Activated T-cell treated with anti-CD3 and anti-CD28 coated beads for 48 hours (primary cell): Measurements from ENCODE around the gene CXCR1.
"Not testable (repeated sequence)": the region's sequence is repeated elsewhere in the genome, so short reads cannot be mapped to it uniquely, and the experiment has no call there.

Experiments used
- DNase-seq: peaks from one replicate; pipeline ENCODE4 v3.0.0-alpha.2; 2020; ENCODE audit warnings: low read depth

The CXCR1 gene

GRCh38 chr2:218161644-218162043 lies 5.1 kb downstream of the CXCR1 start:
- DNase-seq, result no peak

GRCh38 chr2:218155953-218156479 lies 10.7 kb downstream of the CXCR1 start:
- DNase-seq, result no peak

- DNase-seq, result no peak
These were observed 14.0 kb downstream of the CXCR1 start for GRCh38 chr2:218152777-218153176.

GRCh38 chr2:218152172-218152571 lies 14.6 kb downstream of the CXCR1 start:
- DNase-seq, result no peak

- DNase-seq, result no peak
These were observed 16.8 kb downstream of the CXCR1 start for GRCh38 chr2:218149848-218150440.

GRCh38 chr2:218149098-218149497 lies 17.7 kb downstream of the CXCR1 start:
- DNase-seq, result no peak

- DNase-seq, result no peak
These were observed 20.7 kb downstream of the CXCR1 start for GRCh38 chr2:218146056-218146455.

GRCh38 chr2:218145124-218145523 lies 21.6 kb downstream of the CXCR1 start:
- DNase-seq, result no peak

- no peak for DNase-seq
These were observed 28.7 kb downstream of the CXCR1 start for GRCh38 chr2:218138047-218138446.

- DNase-seq, result no peak
These were observed 29.2 kb downstream of the CXCR1 start for GRCh38 chr2:218137514-218137913.

GRCh38 chr2:218130822-218131221 lies 35.9 kb downstream of the CXCR1 start:
- no peak for DNase-seq

GRCh38 chr2:218130377-218130776 lies 36.4 kb downstream of the CXCR1 start:
- no peak for DNase-seq

- DNase-seq, result no peak
These were observed 37.2 kb downstream of the CXCR1 start for GRCh38 chr2:218129458-218130135.

GRCh38 chr2:218128781-218129457 lies 37.8 kb downstream of the CXCR1 start:
- no peak for DNase-seq

GRCh38 chr2:218127929-218128455 lies 38.8 kb downstream of the CXCR1 start:
- no peak for DNase-seq

- DNase-seq, result no peak
These were observed 41.1 kb downstream of the CXCR1 start, which contains the start of gene CXCR2 for GRCh38 chr2:218125626-218126080. Gene CXCR2, plus strand, starts transcription at chr2:218126028. Its CDS starts 8,774 bp downstream, at chr2:218134802.

- no peak for DNase-seq
These were observed 41.7 kb downstream of the CXCR1 start for GRCh38 chr2:218125095-218125494.

GRCh38 chr2:218123986-218124385 lies 42.8 kb downstream of the CXCR1 start:
- no peak for DNase-seq

- not testable (repeated sequence) for DNase-seq
These were observed 44.5 kb downstream of the CXCR1 start for GRCh38 chr2:218122286-218122685.

GRCh38 chr2:218121789-218122188 lies 45.0 kb downstream of the CXCR1 start:
- DNase-seq, result not testable (repeated sequence)
